ENCODE data around the gene ZSWIM2. TPM values are rescaled to one million over a fixed set of nuclear protein-coding genes. Genes with fewer than 3 reads are reported as not detected.
A peak's percentile ranks its signal among the peaks of the same experiment; 100 is the strongest.
"Not testable (repeated sequence)": the region's sequence is repeated elsewhere in the genome, so short reads cannot be mapped to it uniquely, and the experiment has no call there.

The ZSWIM2 gene
- total RNA-seq, 1 donor from 2014 or later: not detected

DNA sequence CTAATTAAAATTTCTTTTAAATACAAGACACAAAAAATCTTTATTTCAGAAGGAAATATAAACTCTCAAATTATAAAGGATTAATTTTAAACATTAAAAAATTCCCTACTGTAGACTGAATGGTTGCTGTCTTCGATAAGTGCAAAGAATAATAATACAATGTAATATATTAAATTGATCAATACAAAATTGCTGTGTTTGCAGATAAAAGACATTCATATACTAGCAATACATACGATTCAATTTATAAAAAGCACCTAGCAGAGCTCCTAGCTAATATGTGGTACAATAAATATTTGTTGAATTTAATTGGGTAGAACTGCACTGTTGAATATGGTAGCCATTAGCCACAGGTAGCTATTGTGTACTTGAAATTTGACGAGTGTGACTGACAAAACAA lies 6.6 kb downstream of the ZSWIM2 start:
- no peak for DNase-seq (ENCODE audit: low read depth)

DNA sequence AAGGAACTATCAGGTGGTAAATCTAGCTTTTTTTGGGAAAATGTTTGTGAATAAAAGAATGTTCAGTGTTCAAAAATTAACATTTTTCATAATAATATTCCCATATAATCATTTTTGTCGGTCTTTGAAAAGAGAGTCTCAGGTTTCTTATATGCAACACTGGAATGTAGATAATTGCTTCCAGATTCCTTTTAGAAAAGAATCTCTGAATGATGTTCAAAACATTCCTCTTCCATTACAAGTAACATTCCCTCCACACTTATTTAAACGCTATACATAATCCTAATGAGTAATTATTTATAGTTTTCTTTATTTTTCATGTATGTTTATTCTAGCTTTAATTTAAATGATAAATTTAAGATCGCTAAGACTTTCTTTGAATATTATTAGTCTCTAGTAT lies 7.0 kb downstream of the ZSWIM2 start:
- DNase-seq (ENCODE audit: low read depth): no peak

DNA sequence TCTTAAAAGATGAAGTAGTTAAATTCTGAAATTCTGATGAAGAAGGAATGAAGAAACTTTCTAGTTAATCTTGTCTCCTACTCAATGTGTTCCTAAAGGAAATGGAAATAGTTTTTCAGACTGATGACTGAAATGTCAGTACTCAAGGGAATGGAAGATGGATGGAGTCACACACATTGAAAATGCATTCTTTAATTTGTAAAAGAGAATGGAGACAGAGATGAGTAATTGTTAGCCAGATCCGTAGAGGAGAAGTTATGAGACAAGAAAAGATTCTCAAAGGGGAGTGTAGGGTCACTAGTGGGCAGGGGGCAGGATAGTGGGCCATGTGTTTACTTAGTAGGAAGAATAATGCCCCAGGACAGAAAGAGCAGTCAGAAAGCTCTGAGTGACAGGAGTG lies 13.3 kb downstream of the ZSWIM2 start:
- no peak for DNase-seq (ENCODE audit: low read depth)

DNA sequence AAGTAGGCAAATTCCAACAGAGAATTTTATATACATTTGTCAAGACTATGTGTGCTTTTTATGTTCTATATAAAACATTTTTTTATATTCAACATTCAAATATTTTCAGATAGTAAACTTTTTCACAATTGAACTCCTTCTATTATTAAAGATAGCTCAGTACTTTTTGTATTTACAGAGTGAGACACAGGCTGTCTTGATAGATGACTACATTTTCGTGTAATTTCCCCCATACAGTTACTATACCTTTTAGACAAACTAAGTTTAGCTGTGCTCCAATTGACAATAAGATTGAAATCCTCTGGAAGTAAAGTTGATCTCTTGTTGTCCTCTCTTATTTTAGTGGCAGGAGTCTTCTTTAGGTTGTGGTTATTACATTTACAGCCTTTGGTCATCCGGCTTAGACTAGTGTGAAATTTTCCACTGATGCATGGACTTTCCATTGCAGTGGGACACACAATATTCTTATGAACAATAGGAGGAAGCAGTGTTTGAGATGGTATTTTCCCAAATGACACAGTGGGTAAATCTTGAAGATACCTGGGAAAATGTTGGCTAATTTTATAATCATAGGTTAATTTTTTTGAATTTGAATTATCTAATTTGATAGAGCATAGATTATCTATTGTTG lies 21.0 kb downstream of the ZSWIM2 start:
- DNase-seq (ENCODE audit: low read depth): no peak

DNA sequence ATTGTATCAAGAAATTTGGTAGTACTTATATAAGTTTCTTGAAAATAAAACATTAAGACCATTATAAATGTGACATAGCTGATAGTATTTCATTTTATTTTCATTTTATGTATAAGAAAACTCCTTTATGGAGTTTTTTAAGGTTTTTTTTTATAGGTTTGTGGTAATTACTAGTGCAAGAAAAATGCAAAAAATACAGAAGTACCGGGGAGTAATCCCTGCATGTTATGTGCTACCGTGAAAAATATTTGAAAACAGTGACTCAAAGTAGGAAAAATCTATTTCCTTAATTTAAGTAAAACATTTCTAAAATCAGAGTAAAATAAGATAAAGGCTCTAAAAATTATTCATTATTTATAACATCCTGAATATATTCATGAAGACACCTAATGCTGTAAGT lies 21.6 kb downstream of the ZSWIM2 start:
- no peak for DNase-seq (ENCODE audit: low read depth)

DNA sequence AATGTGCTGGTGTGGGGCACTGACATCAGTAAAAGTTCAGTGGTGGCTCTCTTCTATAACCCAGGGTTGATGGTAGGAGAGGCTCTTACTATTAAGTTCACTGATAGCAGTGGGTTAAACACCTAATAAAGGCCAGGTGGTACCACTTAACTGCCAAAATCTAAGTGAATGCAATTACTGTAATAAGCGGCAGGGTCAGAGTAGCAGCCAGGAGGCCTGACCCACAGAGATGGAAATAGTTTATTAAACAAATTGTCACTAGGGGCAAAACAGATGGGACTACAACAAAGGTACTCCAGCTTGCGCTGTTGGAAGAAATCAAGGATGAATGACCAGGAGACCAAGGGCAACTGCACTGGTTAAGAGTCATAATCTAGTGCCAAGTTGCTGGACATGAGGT lies 26.6 kb downstream of the ZSWIM2 start:
- DNase-seq (ENCODE audit: low read depth): no peak

DNA sequence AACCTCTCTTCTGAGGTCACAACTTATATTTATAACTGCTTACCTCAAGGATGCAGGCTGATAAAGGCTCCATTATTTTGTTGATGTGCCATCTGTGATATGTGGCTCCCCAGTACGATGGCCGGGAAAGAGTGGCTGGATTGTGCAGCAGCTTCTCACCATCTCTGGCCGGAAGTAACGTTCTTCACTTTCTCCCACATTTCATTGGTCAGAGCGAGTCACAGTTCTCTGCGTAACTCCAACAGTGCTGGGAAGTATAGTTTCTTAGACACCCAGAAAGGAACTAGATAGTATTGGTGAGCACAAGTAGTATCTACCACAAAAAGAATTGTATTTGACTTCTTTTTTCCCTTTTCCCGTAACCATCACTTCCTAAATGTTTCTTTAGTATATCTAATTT lies 28.7 kb downstream of the ZSWIM2 start:
- no peak for DNase-seq (ENCODE audit: low read depth)

DNA sequence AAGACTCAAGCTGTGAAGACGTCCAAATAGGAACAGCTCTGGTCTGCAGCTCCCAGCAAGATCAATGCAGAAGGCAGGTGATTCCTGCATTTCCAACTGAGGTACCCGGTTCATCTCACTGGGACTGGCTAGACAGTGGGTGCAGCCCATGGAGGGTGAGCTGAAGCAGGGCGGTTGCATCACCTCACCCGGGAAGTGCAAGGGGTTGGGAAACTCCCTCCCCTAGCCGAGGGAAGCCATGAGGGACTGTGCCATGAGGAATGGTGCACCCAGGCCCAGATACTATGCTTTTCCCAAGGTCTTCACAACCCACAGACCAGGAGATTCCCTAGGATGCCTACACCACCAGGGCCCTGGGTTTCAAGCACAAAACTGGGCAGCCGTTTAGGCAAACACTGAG lies 37.2 kb downstream of the ZSWIM2 start:
- not testable (repeated sequence) for DNase-seq (ENCODE audit: low read depth)

DNA sequence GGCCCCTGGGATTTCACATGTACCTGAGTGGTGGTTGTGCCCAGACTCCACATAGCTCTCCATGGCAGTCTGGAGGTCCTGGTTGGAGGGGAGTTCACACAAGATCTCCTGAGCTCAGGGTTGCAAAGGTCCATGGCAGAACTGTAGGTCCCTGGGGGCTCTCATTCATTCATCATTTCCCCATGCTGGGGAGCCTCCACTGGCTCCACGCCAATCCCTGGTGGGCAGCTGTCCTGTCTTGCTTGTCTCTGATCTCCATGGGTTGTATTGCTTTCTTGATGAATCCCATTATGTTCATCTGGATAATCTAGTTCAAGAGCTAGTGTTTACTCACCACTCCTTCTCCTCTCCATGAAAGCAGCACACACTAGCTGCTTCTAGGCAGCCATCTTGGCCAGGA lies 42.4 kb downstream of the ZSWIM2 start:
- no peak for DNase-seq (ENCODE audit: low read depth)

DNA sequence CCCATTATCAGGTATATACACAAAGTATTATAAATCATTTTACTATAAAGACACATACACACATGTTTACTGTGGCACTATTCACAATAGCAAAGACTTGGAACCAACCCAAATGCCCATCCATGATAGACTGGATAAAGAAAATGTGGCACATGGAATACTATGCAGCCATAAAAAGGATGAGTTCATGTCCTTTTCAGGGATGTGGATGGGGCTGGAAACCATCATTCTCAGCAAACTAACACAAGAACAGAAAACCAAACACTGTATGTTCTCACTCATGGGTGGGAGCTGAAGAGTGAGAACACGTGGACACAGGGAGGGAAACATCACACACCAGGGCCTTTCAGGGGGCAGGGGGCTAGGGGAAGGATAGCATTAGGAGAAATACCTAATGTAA lies 50.4 kb downstream of the ZSWIM2 start:
- DNase-seq (ENCODE audit: low read depth): not testable (repeated sequence)

DNA sequence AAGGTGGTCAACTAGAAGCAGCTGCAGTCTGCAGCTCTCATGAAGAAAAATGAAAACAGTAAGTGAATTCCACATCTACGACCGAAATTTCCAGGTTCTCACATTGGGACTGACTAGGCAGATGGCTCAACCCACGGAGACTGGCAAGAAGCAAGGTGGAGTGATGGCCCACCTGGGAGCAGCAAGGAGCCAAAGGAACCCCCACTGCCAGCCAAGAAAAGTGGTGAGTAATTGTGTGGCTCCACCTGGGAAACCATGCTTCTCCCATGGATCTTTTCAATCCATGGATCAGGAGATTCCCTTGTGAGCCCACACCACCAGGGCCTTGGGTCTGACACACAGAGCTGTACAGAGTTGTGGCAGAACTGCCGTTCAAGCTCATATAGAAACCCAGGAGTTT lies 64.0 kb downstream of the ZSWIM2 start:
- DNase-seq (ENCODE audit: low read depth): no peak

DNA sequence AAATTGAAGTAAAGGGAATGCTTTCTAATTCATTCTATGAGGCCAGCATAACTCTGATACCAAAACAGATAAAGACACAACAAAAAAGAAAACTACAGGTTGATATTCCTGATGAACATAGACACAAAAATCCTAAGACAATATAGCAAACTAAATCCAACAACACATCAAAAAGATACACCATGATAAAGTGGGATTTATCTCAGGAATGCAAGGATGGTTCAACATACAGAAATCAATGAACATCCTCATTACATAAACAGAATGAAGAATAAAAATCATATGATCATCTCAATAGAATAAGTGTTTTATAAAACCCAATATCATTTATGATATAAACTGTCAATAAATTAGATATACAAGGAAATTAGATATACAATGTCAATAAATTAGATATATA lies 65.7 kb downstream of the ZSWIM2 start:
- no peak for DNase-seq (ENCODE audit: low read depth)

DNA sequence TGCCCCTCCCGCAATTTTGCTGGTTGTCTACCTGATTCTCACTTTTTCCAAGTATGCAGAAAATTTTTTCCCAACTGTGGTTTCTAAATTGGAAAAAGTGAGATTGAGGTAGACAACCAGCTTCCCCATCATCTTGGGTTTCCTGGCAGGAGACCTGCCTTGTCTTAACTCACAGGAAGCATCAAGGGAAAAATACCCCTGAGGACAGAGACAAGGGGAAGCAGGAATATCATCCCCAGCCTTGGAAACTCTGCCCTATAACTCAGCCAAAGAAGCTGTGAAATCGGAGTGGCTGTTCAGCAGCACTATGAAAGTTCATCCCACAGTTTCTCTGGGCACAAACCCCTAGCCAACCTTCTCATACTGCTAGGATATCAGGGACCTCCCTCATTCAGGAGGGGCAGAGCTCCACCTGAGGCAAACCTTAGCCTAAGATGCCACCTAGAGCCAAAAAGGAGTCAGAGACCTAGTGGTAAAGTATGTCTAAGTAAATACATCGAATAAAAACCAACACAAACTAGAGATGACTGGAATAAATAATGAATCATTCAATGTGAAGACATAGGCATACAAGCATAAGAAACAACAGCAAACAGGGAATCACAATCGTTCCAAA lies 68.2 kb downstream of the ZSWIM2 start:
- DNase-seq (ENCODE audit: low read depth): peak; percentile 45

Other genes starting within 250 kb of the ZSWIM2 start
- gene FAM171B, start 155.1 kb downstream of the ZSWIM2 start, total RNA-seq: 7.6 and 21.0 TPM in 2 replicates